Epithelial cell of prostate (primary cell): ENCODE results near the gene XAF1.
"Not testable (repeated sequence)": the region's sequence is repeated elsewhere in the genome, so short reads cannot be mapped to it uniquely, and the experiment has no call there.

Experiments
- DNase-seq: peaks from one replicate; pipeline ENCODE4 v3.0.0-alpha.2; 2011; ENCODE audit warnings: low read depth, low spot score
- H3K27ac ChIP-seq: fragments of 450-650 bp; 2 replicates; pipeline ENCODE4 v1.5.1; 2017; ENCODE audit warnings: mild to moderate bottlenecking

The XAF1 gene

DNA sequence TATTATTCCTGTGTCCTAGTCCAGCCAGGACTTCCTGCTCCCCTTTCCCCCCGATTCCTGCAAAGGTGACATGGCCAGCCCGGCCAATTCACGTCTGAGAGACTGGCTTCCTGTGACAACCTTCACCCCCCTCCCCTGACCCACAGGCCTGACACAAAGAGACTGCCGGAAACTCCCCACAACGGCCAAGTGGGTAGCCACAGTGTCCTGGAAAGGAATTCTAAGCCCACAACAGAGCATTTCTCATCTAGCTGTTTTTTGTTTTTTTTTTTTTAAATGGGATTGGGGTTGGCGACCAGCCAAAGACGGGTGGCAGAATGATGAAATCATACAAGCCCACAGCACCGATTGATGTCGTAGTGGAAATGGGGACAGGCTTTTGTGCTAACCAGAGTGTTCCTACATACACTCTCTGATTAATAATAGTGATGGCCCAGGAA is 2.8 kb upstream of the XAF1 start:
- DNase-seq = no peak
- peak overlapping the region; percentile 93 for H3K27ac ChIP-seq

DNA sequence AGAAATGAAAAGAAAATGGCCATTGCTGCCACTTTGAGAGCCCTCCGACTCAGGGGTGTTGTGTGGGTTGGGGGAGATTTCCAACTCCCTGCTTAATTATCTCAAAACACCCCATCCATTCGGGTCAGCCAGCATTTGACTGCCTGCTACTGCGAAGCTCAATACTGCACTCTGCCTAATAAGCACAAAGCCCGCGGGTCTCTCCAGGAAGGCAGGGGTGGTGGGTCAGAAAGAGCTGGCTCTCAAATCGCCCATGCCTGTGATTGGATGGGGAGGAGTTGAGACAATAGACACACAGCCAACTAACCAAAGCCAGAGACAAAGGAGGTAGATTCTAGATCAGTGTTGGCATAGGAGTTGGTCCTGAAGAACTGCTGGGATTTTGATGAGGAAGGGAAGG is 2.3 kb upstream of the XAF1 start:
- peak overlapping the region; percentile 93 for H3K27ac ChIP-seq

DNA sequence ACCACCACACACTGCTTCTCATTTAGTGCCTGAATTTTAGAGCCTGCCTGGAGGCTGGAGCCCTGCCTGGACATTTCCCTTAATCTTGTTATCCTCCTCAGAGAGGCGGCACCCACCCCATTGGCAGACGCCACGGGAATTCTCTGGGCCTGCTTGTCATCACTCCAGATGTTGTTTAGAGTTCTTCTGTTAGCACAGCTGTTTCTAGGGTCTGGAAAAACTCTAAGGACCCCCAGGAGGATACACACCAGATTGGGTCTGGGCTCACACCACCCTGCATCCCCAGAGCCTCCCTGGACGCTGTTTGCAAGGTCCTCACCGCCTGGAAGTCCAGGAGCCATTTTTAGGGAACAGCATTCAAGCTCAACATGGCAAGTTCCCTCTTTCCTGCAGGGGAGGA is 565 bp upstream of the XAF1 start:
- no peak overlapping the region for H3K27ac ChIP-seq
- no peak for DNase-seq

More for the DNA sequence above, 2.3 kb upstream of the XAF1 start:
- DNase-seq = no peak

DNA sequence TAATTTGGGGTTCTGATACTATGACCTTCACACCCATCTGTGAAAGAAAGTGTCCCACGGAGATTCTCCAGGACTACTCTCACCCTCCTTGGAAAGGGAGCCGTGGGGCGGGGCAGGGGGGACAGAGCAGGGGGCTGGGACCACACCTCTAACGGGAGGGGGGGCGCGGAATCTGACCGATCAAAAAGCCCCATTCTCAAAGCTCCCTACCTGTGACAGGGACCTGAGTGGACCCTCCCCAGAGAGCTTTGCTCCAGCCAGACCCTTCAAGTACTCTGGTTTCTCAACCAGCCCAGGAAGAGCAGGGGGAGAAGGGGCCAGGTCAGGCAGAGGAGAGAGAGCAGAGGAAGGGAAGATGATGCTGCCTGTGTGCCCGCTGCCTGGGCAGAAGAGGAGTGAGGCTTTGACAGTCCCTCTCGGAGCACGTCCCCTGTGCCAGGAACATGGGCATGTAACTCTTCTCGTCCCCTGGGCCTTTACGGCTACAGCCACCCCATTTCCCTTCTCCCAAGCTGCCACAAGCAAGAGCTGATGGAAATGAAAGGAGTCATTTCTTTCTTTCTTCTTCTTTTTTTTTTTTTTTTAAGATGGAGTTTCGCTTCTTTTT is 682 bp downstream of the XAF1 start:
- no peak overlapping the region for H3K27ac ChIP-seq
- no peak for DNase-seq

DNA sequence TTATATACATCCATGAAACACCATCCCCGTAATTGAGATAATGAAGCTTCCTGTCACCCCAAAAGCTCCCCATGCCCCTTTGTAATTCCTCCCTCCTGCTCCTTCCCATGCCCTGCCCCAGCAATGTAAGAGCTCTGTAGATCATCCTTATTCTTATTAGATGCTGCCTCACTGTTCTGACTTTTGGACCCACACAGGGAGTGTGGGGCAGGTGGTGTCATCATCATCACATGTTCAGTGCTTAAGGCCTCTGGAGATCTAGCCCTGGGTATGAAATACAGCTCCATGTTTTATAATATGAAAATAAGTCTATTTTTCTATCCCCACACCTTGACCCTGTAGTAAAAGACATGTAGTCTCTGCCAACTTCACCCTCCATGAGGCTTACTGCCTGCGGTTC is 1.9 kb downstream of the XAF1 start:
- H3K27ac ChIP-seq = no peak overlapping the region
- DNase-seq = no peak

DNA sequence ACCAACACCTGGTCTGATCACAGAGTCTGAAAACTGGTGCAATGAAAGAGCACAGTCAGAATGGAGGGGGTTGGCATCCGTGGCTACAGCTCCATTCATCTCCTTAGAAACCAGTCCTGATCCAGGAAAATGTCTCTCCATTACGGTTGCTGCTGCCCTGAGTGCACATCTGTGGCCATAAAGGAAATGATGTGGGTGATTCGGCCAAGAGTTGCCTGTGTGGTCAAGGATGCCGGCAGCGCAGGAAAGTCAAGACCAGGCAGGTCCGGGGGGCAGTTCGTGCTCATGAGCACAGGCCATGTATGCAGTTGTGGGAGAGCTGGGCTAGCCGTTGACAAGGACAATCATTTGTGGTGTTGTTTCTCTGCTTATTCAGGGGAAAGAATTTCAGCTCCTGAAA is 5.9 kb downstream of the XAF1 start:
- H3K27ac ChIP-seq = no peak overlapping the region
- DNase-seq = no peak

DNA sequence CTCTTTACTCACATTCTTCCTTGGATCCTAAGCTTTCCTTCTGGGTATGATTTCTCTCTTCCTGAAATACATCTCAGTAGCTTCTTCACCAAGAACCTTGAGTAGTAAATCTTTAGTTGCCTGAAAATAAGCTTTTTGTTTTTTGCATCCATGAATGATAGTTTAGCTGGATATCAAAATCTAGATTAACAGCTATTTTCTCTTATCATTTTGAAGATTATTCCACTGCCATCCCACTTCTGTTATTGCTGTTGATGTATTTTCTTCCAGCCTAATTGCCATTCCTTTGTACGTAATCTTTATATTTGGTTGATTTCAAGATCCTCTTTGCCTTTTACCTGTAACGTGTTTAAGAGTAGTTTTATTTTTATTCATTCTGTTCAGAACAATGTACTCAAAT is 12.6 kb downstream of the XAF1 start:
- no peak overlapping the region for H3K27ac ChIP-seq
- no peak for DNase-seq

DNA sequence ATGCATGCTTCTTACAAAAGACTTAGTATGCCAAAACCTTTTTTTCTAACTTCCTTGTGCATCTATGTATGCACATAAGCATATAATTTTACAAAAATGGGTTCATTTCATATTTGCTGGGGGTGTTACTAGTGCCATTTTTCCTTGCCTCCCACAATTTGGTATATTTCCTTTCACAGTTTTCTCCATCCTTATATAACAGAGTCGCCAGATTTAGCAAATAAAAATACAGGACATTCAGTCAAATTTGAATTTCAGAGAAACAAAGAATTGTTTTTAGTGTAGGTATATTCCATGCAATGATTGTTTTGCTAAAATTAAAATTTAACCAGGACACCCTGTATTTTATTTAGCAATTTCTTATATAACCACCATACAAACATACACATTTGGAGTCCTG is 16.2 kb downstream of the XAF1 start:
- no peak overlapping the region for H3K27ac ChIP-seq
- no peak for DNase-seq

DNA sequence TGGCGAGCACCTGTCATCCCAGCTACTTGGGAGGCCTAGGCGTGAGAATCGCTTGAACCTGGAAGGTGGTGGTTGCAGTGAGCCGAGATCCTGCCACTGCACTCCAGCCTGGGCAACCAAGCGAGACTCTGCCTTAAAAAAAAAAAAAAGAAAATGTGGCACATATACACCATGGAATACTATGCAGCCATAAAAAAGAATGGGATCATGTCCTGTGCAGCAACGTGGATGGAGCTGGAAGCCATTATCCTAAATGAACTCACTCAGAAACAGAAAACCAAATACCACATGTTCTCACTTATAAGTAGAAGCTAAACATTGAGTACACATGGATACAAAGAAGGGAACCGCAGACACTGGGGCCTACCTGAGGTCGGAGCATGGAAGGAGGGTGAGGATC is 19.1 kb downstream of the XAF1 start:
- not testable (repeated sequence) for H3K27ac ChIP-seq, DNase-seq

DNA sequence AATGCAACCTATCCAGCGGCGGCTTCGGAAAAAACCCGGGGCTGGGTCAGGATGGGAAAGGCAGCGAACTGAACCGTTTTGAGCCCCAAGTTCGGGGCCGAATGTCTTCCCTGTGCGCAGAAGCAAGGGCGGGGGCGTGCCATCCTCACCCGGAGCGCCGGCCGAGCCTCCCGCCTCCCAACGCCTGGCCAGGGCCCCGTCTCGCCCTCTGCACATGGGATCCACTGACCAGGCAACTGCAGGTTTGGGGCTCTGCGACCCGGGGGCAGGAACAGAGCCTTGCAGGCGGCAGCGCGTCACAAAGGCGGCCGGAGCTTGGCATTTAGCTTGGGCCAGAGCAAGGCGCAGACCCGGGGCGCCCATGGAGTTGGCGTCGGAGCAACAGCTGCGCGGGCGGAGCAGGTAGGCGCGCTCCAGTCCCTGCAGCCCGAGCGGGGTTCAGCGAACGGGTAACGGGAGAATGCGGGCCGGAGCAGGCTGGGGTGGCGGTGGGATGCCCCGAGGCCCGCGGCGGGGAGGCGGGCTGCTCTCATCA is 20.1 kb downstream of the XAF1 start, which contains the start of gene FBXO39:
Gene FBXO39 (plus strand): TSS at position 345 of the 535 bp plus-strand sequence. CDS start 3,654 bp downstream, outside the sequence.
- H3K27ac ChIP-seq = no peak within 1 kb of the TSS
- DNase-seq = no peak

DNA sequence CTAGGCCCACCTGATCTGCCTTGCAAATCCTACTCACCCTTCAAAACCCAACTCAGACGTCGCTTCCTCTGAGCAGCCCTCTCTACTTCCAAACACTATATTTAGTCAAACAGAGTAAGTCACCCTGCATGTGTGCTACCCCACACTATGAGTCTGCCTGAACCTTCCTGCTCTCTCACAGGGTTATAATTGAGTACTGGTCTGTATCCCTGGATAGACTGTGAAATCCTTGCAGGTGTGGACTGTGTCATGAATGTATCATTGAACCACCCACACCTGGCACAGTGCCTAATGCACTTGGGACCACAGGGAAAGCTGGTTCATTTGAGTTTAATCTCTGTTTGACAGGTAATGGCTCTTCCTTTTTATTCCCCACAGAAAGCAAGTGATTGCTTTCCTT is 23.6 kb downstream of the XAF1 start:
- no peak for DNase-seq
- H3K27ac ChIP-seq = no peak overlapping the region

DNA sequence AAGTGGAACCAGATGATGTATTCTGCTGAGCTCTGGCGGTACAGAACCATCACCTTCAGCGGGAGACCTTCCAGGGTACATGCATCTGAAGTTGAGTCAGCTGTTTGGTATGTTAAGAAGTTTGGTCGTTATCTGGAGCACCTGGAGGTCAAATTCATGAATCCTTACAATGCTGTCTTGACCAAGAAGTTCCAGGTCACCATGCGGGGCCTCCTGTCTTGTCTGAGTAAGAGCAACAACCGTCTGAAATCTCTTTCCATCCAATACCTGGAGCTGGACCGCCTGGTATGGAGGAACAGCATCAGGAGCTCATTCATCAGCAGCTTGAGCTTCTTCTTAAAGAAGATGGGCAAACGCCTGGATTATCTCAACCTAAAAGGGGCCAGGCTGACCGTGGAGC is 24.2 kb downstream of the XAF1 start:
- DNase-seq = no peak
- H3K27ac ChIP-seq = no peak overlapping the region

DNA sequence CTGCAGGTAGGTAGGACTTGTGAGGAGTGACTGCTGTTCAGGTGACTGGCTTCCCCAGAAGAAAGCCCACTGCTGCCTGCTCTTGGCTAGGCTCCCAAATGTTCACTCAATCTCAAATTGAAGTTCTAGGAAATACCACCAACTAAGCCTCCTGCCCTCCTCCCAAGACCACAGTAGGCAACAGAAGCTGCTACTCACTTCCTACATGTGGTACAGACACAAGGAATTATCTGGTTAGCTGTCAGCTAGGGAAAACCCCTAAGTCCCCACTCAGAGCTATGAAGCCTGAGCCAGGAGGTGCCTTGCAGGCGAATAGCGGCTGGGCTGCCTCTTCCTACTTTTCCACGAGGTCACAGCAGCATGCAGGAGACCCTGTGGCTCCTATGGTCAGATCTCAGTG is 25.0 kb downstream of the XAF1 start:
- H3K27ac ChIP-seq = no peak overlapping the region
- no peak for DNase-seq

DNA sequence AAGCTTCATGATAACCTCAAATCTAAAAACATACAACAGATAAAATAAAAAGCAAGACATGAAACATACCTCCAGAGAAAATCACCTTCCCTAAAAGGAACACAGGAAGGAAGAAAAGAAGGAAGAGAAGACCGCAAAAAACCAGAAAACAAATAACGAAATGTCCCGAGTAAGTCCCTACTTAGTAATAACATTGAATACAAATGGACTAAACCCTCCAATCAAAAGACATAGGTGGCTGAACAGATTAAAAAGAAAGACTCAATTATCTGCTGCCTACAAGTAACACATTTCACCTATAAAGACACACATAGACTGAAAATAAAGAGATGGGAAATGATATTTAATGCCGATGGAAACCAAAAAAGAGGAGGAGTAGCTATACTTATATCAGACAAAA is 26.4 kb downstream of the XAF1 start:
- DNase-seq = no peak
- no peak overlapping the region for H3K27ac ChIP-seq

DNA sequence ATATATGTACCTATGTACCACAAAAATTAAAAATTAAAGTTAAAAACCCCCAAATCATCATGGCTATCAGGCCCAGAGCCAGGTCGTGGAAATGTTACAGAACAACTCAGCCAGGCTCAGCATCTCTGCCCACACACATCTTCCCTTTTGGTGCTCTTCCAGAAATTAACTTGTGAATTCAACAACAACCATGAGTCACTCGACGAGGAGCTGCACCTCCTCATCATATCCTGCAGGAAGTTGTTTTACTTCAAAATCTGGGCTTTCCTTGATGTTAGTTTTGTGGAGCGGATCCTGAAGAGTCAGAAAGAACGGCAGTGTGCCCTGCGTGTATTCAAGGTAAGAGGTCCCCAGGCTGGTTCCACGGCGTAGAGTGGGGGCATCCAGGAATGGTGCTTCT is 30.8 kb downstream of the XAF1 start:
- H3K27ac ChIP-seq = peak overlapping the region; percentile 56
- DNase-seq = peak; percentile 43

DNA sequence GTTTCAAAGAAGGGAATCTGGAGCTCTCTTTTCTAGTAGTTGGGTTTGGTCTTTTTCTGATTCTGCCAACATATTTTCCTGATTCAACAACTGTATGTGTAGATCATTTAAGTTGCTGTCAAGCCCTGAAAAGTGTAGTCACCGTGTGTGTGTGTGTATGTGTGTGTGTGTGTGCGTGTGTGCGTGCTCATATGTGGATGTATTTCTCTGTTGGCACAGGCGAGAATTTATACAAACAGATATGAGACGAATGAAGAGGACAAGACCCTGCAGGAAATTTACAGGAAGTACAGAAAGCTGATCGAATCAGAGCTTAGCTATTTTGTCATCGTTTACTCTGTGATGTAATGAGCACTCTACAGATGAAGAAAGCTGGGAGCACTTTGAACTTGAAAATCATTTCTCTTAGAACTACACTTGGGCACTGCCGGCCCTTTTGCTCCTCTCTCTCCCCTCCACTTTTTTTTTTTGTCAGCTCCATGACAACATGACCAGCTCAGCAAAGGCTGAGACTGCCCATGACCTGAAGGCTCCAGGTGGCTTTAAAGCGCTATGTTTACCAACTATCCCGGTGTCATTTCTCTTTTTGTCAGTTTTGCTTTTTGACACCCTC is 31.3 kb downstream of the XAF1 start:
- DNase-seq = no peak
- peak overlapping the region; percentile 56 for H3K27ac ChIP-seq

DNA sequence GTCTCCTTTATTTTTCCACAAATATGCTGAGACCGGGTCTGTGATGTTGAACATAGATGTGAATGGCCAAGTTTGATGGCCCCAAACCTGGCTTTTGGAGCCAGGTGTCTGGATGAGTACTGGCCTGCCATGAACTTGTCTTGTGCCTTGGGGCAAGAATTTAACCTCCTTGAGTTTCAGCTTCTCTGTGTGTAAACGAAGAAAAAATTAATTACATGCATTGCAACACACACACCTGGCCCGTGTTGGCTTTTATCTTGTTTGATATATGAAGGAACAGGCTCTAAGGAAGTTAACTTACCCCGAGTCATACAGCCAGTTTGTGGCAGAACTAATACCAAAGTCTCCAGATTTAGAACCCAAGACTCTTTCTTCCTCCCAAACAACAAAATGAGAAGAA is 33.3 kb downstream of the XAF1 start:
- DNase-seq = no peak
- H3K27ac ChIP-seq = no peak overlapping the region

DNA sequence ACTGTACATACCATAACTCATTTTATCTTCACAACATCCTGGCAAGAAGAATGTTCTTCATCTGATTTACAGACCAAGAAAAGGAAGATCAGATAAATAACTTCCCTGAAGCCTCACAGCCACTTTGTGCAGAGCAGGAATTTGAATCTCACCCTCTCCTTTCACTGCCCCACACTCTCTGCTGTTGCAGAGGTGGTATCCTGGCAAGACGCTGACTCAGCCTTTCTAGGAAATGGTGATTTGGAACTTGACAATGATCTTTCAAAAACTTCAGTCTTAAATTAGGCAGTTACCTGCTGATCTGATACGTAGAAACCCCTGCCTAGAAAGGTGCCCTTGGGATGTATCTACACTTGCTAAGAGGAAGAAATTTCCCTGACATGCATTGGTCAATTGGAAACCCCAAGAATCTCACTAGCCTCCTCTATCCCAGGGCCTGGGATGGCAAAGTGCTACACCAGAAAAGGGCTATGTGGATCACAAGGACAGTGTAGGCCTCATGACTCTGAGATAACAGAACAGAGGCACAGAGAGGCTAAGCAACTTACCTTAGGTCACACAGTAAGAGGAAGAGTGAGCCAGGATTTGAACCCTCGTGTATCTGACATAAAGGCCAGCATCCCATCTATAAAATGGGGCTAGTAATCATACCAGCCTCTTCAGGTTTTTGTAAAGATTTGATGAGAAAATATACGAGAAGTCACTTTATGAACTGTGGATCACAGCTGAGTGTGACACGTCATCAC is 38.1 kb downstream of the XAF1 start:
- H3K27ac ChIP-seq = peak overlapping the region; percentile 17
- DNase-seq = no peak

DNA sequence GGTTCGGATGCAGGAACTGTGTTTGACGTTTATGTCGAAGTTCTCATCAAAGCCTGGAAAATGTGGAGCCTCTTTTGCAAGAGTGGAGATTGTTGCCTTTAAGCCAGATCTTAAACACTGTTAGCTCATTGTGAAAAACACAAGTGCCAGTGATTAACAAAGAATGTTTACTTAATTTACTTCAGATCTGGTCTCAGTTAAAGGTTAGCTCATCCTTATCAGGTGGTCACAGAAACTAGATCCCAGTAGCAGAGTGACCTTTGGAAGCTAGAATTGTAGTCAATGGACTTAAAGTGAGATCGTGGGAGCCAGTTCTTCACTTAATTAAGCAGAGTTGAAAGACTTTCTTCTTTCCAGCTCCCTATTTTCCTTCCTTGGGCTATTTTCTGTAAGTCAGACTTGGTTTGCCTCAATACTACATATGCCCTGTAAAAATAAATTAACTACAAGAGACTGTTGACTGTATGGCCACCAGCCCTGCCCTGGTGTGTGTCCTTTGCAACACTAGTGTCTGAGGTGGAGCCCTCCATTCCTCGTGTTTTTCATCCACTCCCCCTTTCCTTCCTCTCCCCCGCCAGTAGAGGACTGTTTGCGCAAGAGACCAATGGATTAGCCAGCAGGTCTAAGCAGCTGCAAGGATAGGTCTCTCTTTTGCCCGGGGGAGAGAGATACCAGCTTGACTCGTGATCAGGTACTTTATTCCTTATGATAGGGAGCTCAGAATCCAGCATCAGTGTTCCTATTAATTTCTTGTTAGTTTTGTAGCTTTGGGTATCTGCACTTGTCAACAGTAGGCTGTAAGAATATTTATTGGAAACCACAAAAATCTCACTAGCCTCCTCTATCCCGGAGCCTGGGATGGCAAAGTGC is 40.4 kb downstream of the XAF1 start:
- peak overlapping the region; percentile 51 for H3K27ac ChIP-seq
- no peak for DNase-seq

DNA sequence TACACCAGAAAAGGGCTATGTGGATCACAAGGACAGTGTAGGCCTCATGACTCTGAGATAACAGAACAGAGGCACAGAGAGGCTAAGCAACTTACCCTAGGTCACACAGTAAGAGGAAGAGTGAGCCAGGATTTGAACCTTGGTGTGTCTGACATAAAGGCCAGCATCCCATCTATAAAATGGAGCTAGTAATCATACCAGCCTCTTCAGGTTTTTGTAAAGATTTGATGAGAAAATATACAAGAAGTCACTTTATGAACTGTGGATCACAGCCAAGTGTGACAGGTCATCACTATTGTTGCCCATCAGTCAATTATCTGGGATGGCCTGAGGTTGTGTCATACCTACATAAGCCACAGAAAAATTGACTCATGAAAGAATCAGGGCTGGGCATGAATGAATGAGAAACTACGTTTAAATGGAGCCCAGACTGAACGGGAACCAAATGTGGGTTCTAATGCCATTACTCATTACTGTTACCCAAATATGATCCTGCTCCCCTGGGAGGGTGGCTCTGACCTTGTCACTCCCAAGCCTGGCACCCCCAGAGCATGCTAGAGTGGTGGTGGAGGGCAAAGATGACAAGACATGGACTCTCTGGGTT is 41.1 kb downstream of the XAF1 start:
- peak overlapping the region; percentile 51 for H3K27ac ChIP-seq
- peak; percentile 88 for DNase-seq
